GM18951 (cell line): ENCODE measurements around the gene WWC2.

Experiments
- POLR2A ChIP-seq: IDR thresholded peaks from 4 replicates; pipeline ENCODE4 v1.6.1; 2011; ENCODE audit warnings: mild to moderate bottlenecking; ENCODE audit not compliant: insufficient read length, insufficient read depth; ENCODE audit errors: extremely low read depth
- in situ Hi-C: fragments of 300-500 bp; cut with MboI; formaldehyde crosslinking; loops from one replicate; pipeline ENCODE4 v1.12.0; 2022; ENCODE audit warnings: low sequenced_read_pairs, mixed read lengths, inconsistent platforms; ENCODE audit not compliant: unreplicated experiment

Gene WWC2

DNA sequence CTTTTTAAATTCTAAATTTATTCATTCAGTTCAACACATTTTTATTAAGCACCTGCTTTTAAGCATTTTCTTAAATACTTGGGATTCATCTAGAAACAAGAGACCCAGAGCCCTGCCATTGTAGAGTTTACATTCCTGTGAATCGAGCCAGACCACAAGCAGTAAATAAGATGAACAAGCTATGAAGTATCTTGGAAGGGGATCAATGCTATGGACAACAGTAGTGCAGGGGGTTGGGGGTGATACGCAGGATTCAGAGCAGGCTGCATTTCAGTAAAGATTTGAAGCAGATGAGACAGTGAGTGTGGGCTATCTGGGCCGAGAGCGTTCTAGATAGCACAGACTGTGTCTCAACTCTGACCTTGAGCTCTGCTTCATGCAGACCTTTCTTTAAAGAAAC lies 185.9 kb downstream of the WWC2 start:
- TF ChIP-seq POLR2A: no peak

DNA sequence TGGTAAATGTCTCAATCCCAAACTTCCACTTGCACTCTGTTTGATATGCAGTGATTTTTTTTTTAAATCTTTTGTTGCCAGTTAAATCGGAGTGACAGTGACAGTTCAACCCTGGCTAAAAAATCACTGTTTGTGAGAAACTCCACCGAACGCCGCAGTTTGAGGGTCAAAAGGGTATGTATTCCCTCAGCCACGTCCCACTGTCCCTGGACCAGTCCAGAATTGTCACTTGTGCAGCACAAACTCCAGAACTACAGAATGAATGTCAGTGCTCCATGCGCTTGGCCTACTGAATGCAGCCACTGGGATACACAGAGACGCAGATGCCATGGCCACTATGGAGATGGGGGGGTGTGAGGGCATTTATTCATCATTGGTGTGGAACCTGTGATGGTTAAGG lies 186.8 kb downstream of the WWC2 start:
- no peak for TF ChIP-seq POLR2A
- in situ Hi-C loops: no loop called here

More for the DNA sequence above, 185.9 kb downstream of the WWC2 start:
- in situ Hi-C loops: no loop called here

DNA sequence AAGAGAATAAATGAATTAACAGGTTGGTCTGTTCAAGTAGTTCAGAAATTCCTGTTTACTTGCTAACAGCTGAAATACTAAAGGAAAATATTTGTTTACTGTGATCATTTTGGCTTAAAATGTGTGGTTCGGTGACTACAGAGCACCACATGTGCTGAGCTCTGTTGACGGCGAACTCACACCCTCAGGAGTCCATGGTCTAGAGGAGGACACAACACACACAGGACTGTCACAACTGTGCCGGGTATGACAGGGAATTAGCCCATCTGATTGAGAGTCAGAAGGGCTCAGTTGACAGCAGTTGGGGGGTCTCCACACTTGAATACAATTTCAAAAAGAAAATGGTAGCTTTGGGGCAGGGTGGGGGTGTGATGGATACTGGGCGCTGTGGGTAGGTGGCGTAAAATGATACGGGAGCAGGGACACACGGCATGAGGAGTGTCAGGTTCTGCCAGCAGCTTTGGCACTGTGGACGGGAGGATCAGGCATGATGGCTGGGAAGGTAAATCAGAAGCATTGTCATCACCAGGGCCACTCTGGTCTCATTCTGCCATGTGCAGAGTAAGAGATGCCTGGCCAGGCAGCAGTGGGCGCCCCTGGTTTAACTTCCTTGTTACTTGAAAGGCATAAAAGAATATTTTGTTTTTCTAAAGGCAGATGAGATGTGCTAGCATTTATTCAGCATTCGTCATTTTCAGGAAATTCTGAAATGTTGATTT lies 187.7 kb downstream of the WWC2 start:
- TF ChIP-seq POLR2A: no peak
- in situ Hi-C loops: no loop called here

DNA sequence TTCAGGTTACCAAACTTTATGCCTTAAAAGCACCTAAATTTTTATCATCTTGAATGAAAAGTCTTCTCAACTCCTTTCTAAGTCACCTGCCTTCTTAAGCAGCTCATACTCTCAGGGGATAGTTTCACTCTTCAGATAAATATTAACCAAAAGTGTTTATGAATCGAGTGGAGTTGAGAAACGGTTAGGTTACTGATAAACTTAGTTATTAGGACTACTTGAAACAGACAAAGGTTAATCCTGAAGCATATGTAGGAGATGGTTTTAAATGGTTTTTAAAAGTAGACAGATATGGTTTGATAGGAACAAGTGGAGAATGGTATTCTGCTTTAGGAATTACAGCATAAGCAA lies 188.2 kb downstream of the WWC2 start:
- in situ Hi-C loops: no loop called here
- no peak for TF ChIP-seq POLR2A

DNA sequence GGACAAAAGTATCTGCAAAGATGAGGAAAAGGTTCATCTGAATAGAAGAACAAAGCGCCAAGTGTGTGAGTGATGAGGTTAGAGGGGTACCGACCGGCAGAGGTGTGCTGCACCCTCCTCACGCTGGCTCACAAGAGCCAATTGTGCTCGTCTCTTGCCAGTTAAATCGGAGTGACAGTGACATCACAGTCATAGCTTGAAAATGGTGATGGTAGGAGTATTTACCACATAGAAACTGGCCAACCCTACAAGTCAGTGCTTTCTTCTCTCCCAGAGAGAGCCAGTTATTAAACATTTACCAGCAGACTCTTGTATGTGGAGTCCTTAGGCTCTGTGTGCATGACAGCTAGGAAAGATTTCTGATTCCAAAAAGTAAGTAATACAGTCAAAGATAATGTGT lies 188.6 kb downstream of the WWC2 start:
- peak; percentile 46 for TF ChIP-seq POLR2A

DNA sequence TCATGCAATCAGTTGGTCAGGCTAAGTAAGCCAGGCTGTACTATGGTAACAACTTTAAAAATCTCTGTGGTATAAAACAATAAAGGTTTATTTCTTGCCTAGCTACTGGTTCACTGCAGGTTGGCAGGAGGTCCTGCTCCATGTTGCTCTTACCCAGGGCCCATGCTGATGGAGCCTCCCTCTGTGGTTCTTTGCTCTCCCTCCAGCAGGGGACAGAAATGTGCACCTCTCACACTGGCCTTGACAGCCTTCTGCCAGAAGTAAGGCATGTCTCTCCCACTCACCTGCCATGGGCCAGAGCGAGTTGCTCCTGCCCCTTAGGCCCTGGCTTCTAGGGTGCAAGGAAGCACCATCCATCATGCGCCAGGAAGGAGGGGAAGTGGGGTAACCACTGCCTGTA lies 189.9 kb downstream of the WWC2 start:
- in situ Hi-C loops: no loop called here

More for the DNA sequence above, 188.6 kb downstream of the WWC2 start:
- in situ Hi-C loops: no loop called here

DNA sequence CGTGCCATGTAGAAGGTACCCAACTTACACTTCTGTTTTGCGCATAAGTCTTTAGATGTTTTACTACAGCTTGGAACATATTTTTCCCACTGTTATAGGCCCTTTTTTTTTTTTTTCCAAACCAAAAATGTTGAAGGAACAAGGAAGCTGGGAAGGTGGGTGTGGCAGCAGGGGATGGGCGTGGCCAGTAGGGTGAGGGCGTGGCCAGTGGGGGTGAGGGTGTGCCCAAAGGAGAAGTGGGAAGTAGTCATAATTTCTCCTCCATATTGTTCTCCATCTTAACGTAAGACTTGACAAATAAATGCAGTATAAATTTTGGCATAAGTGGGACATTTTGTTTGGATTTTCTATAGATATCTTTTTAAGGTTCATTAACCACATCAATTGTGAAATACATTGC lies 190.6 kb downstream of the WWC2 start:
- TF ChIP-seq POLR2A: no peak
- in situ Hi-C loops: no loop called here

More for the DNA sequence above, 189.9 kb downstream of the WWC2 start:
- no peak for TF ChIP-seq POLR2A

DNA sequence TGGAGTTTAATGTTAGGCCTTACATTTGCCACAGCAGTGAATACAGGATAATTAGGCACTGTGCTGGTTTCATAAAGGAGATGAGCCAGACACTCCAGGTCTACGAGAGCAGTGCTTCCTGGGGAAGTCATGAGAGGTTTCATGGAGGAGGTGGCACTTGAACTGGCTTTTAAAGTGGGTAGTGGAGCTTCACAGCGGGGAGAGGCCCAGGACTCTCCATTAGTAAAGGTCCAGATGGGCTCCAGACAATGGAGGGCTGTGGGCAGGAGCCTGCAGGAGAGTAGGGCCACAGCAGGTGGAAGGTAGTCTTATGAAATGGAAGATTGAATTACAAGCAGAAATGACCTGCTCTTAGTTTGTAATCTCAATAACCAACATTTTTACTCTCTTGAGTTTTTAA lies 192.0 kb downstream of the WWC2 start:
- in situ Hi-C loops: no loop called here
- TF ChIP-seq POLR2A: no peak

DNA sequence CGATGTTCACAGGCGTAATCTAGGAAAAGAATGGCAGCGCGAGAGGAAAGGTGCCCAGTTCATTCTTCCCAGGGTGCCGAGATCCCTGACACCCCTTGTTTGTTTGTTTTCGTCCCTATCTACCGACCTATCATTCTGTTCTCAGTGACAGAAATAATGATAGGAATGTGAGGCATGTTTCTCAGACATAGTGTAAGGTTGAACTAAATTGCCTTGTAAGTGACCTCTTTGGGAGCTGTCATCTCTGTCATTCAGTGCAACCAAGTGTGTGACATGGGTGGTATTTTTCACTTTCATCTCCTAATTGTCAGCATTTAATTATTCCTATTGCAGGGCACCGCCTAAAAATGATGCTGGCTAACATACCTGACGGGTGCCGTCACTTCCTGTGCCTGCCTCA lies 196.7 kb downstream of the WWC2 start:
- in situ Hi-C loops: no loop called here

DNA sequence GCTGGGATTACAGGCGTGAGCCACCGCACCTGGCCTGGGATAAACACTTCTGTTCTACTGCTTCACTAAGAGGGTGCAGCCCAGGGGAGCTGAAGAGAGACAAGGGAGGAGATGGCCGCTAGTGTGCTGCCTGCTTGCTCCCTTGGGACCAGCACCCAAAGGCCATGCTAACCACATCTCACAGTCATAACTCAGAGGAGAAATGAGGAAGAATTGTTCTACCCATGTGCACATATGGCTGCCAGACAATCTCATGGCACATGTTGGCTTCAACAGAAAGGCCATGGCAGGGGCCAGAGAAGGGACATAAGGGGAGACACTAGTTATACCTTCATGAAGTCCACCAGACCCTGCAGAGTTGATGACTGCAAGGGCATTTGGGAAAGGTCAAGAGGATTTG lies 198.6 kb downstream of the WWC2 start:
- no peak for TF ChIP-seq POLR2A
- in situ Hi-C loops: no loop called here

More for the DNA sequence above, 196.7 kb downstream of the WWC2 start:
- TF ChIP-seq POLR2A: no peak

DNA sequence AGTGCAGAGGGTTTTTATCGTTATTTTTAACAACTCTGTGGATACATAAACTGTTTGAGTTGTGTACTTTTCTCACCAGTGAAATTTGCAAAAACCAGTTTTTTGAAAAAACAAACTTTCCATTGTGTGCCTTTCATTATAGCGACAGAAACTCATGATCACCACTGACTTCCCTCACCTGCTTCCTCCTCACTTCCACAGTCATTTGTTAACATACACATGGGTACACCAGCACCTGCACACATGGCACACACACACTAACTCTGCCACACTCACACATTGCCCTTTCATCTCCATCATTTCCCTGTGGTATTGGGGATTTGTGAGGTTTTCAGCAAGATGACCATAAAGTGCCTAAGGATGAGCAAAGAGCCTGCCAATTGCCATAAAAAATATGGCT lies 200.4 kb downstream of the WWC2 start:
- no peak for TF ChIP-seq POLR2A
- in situ Hi-C loops: no loop called here

DNA sequence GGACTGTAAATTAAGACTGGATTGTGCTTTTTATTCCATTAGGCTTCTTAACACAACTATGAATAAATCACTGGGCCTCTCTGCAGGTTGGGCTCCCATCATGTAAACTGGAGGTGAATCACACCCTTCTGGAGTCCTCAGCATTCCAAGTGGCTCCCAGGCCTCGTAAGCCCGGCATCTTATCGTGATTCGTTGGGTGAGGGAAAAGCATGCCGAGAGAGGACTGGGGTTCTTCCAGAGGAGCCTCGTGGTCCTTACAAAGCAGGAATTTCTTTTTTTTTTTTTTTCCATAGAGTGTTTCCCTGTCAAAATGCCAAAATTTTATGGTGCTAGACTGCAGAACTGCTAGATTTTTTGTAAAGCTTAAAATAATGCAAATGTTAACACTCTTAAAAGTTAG lies 201.0 kb downstream of the WWC2 start:
- TF ChIP-seq POLR2A: no peak
- in situ Hi-C loops: no loop called here

DNA sequence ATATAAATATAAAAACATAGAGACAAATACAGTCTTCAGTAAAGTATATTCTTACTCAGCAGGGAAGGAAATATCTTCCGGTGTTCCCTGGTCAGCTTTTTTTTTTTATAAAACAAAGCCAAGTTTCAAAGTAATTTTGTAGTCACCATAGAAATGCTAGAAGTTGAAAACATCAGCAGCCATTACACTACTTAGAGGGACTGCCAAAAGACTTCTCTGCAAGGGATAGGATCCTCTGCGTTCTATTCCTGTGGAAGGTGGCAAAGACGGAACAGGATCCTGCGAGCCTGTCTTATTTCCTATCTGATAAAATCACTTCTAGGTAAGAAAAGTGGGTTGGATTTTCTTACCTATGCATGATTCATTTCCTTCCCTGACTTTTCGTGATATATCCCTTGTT lies 201.6 kb downstream of the WWC2 start:
- in situ Hi-C loops: no loop called here
- TF ChIP-seq POLR2A: no peak

DNA sequence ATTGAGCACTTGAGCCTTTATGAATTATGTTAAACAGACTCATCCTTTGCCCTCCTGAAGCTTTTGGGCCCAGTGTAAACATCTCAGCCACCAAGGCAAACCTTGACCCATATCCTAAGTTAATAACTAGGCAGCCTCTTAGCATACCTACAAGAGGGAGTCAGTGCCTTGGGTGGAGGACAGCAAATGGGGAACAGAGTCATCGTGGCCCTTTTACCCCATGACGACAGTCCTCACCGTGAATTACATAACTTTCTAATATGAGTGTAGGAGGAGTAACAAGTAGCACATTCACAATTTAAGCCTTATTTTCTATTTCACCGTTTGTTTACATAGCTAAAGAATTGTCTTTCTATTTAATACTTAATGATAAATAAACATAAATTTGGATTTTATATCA lies 204.2 kb downstream of the WWC2 start:
- in situ Hi-C loops: no loop called here
- TF ChIP-seq POLR2A: no peak

DNA sequence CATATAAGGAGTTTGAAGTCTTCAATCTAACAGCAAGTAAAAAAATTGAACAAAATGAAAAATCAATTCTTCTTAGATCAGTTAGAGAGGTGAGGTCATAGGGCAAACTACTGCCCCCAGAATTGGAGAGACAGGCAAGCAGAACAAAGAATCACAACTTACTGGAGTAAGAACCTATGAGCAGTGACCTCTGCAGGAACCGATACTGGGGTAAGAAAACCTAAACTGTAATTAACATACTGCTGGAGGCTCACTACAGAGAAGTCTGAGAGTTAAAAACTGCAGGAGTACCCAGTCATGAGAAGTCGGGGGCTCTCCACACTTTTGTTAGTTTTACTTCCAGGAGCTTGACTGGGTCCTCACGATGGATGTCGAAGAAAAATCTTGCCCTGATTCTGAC lies 205.0 kb downstream of the WWC2 start:
- TF ChIP-seq POLR2A: no peak
- in situ Hi-C loops: no loop called here

DNA sequence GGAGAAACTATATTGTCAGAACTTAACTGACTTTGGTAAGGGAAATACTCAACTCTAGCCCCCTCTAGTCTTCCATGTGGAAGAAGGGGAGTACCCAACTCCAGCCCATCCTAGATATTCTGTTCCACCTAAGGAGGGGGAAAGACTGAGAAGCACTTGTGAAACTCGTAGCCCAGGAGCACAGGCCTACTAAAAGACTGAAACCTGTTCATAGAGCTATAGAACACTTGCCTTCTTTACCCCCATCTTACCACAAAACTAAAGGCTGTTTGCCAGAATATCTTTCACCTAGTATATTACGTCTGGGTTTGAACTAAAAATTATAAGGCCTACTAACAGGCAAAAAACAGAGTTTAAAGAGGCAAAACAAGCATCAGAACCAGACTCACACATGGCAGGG lies 205.5 kb downstream of the WWC2 start:
- in situ Hi-C loops: no loop called here

More for the DNA sequence above, 205.5 kb downstream of the WWC2 start:
- no peak for TF ChIP-seq POLR2A
